ENCODE results near the gene BLM. TPM values are rescaled to one million over a fixed set of nuclear protein-coding genes. Genes with fewer than 3 reads are reported as not detected.

The BLM gene
- total and polyA plus RNA-seq, 10 of the 15 experiments (the other 5 are each of a cell fraction or from before 2014, with no cell fraction given): 23.0 to 68.4 (median 43.9) TPM

GRCh38 chr15:90801803-90802202 is 84.7 kb downstream of the BLM start:
- ChIA-PET POLR2A (interaction anchor here (0.6 kb wide), 1 partner anchor 311 kb away, joined by 4 read pairs; no protein-coding TSS in a partner anchor), RAD21 (ENCODE audit: unreplicated experiment) (interaction anchor here (0.9 kb wide), 1 partner anchor 154 kb away, joined by 3 read pairs; no protein-coding TSS in a partner anchor), CTCF (interaction anchor here (1.5 kb wide), 1 partner anchor 11 kb away, joined by 3 read pairs; no protein-coding TSS in a partner anchor), SMC1A (ENCODE audit: uncharacterized antibody, unreplicated experiment) (interaction anchor here (0.9 to 1.6 kb wide), 3 partner anchors 9 to 84 kb away, joined by 3 to 4 read pairs (median 3); no protein-coding TSS in a partner anchor)
- Histone ChIP-seq H3K9ac (ENCODE audit: control insufficient read depth, insufficient read depth, low read length) (no peak overlapping the region), H3K36me3 (ENCODE audit: control insufficient read depth in 2 of 2, insufficient read depth in 2 of 2, low read length in 1 of 2) (peaks cover 0 to 3% of the 10 kb centered on the region in 2 experiments; a peak in 2 of 4 replicates), H3K4me3 (no peak overlapping the region), H3K4me1 (ENCODE audit: control insufficient read depth, insufficient read depth, low read length) (no peaks in the 10 kb centered on the region), H3K27me3 (replicated peaks in 1 of 2; ENCODE audit: control insufficient read depth in 2 of 2, insufficient read depth in 2 of 2, low read length in 1 of 2) (no peaks in the 10 kb centered on the region), H2AFZ (ENCODE audit: control insufficient read depth, low read depth, low read length) (no peak overlapping the region), H3K4me2 (ENCODE audit: control insufficient read depth, insufficient read depth) (no peak overlapping the region), H3K27ac (ENCODE audit: control insufficient read depth, insufficient read depth) (no peak overlapping the region), H4K20me1 (ENCODE audit: control insufficient read depth, insufficient read depth) (no peaks in the 10 kb centered on the region), H3K79me2 (ENCODE audit: control insufficient read depth, insufficient read depth, low read length) (no peaks in the 10 kb centered on the region), H3K9me3 (replicated peaks; ENCODE audit: control insufficient read depth, insufficient read depth, low read length) (no peaks in the 10 kb centered on the region)
- intact Hi-C loops (cut with micrococcal nuclease; ENCODE audit: unreplicated experiment) (no loop called here), in situ Hi-C loops (cut with MboI) (no loop called here)
- DNase-seq (ENCODE audit: low read depth, low spot score) (no peak), ATAC-seq (no peak), FAIRE-seq (no peak)
- TF ChIP-seq DPF2 (IDR thresholded peaks at IDR 0.05): no peak
- no peak for TF ChIP-seq ATF7 (IDR thresholded peaks at IDR 0.05; ENCODE audit: low read depth)
- TF ChIP-seq ETV6 (conservative IDR thresholded peaks at IDR 0.05 in 1 of 2, IDR thresholded peaks at IDR 0.05 in 1 of 2; ENCODE audit: borderline replicate concordance in 1 of 2, low read depth in 1 of 2): no peak
- TF ChIP-seq SRF (IDR thresholded peaks at IDR 0.05; ENCODE audit: low read depth in 2 of 2, low read length in 2 of 2): no peak
- TF ChIP-seq ZNF274 (IDR thresholded peaks at IDR 0.05; ENCODE audit: insufficient read depth, insufficient read length): no peak
- no peak for TF ChIP-seq MTA3 (IDR thresholded peaks at IDR 0.05; ENCODE audit: borderline replicate concordance, low read length)
- TF ChIP-seq ZNF384 (IDR thresholded peaks at IDR 0.05; ENCODE audit: borderline replicate concordance, low read depth, low read length): no peak
- TF ChIP-seq E2F8 (IDR thresholded peaks at IDR 0.05; ENCODE audit: low read depth, partially characterized antibody): no peak
- no peak for TF ChIP-seq RUNX3 (IDR thresholded peaks at IDR 0.05; ENCODE audit: low read length)
- TF ChIP-seq EGR1 (IDR thresholded peaks at IDR 0.05; ENCODE audit: borderline replicate concordance in 1 of 2, low read depth in 2 of 2, low read length in 2 of 2): no peak
- no peak for TF ChIP-seq USF1 (IDR thresholded peaks at IDR 0.05; ENCODE audit: borderline replicate concordance, extremely low read length, insufficient read depth, low read depth, low read length)
- TF ChIP-seq HSF1 (IDR thresholded peaks at IDR 0.05; ENCODE audit: low read depth, low read length): no peak
- no peak for TF ChIP-seq NR2C2 (IDR thresholded peaks at IDR 0.05; ENCODE audit: borderline replicate concordance, control insufficient read depth, insufficient read length, low read depth)
- no peak for TF ChIP-seq MXI1 (IDR thresholded peaks at IDR 0.05; ENCODE audit: low read depth, low read length)
- BruUV-seq (replicated peaks): no TSS peak
- WGBS (ENCODE audit: insufficient coverage, insufficient replicate concordance, low lambda C conversion rate, missing lambda C conversion rate): 64% methylated on average over 8 of the region's 8 CpGs

Measured in GM12878 (cell line).